ENCODE results near the gene CTAG2. TPM values are rescaled to one million over a fixed set of nuclear protein-coding genes. Genes with fewer than 3 reads are reported as not detected.

Gene CTAG2
- total and polyA plus RNA-seq, 9 donors, result 1.0 to 6.8 (median 4.2) TPM; not detected in 6

- 70 to 84% (median 76%) methylated on average over 13 of the region's 13 CpGs for WGBS, 3 donors
- peak in 1 of 5 donors; percentile 4 for DNase-seq
- Histone ChIP-seq H3K27me3 (no peaks in the 10 kb centered on the region), H3K27ac (no peak overlapping the region), H3K36me3 (no peaks in the 10 kb centered on the region), H3K4me1 (ENCODE audit: insufficient read depth) (no peaks in the 10 kb centered on the region), H3K4me3 (no peak overlapping the region), H3K9me3 (no peaks in the 10 kb centered on the region)
- intact Hi-C loops (cut with DNase I), result no loop called here
- TF ChIP-seq POLR2A (IDR thresholded peaks at IDR 0.05) (no peak), EP300 (IDR thresholded peaks at IDR 0.05) (no peak), CTCF (IDR thresholded peaks at IDR 0.05) (no peak)
These were observed 51.2 kb downstream of the CTAG2 start for GRCh38 chrX:154602226-154602625.

Small RNA genes lying within 50 kb of the gene (small RNA-seq; reads per million reads assigned to genes)
- gene AC244090.1 (not detected), gene AC244107.2 (not detected)

Other genes starting within 250 kb of the CTAG2 start
- gene DNASE1L1, start 244.3 kb downstream of the CTAG2 start, total RNA-seq, result 10 to 100 TPM; 11.9 to 21.4 (median 18.1) TPM
- 10 to 100 TPM; 13.0 to 16.1 TPM for gene DNASE1L1, start 244.3 kb downstream of the CTAG2 start, polyA plus RNA-seq
- 10 to 100 TPM; 31.3 to 62.1 (median 37.9) TPM for gene TAFAZZIN, start 242.0 kb downstream of the CTAG2 start, total RNA-seq
- 10 to 100 TPM in 1 of 2 donors, 1 to 10 TPM in 1; 7.9 to 33.1 TPM for gene TAFAZZIN, start 242.0 kb downstream of the CTAG2 start, polyA plus RNA-seq
- 10 to 100 TPM; 29.6 to 75.9 (median 58.1) TPM for gene ATP6AP1, start 224.9 kb downstream of the CTAG2 start, total RNA-seq
- 10 to 100 TPM; 75.2 to 77.8 TPM for gene ATP6AP1, start 224.9 kb downstream of the CTAG2 start, polyA plus RNA-seq
- gene GDI1, start 216.4 kb downstream of the CTAG2 start, total RNA-seq, result 100 to 1,000 TPM in 5 of 7 donors, 10 to 100 TPM in 2; 72.8 to 188 (median 139) TPM
- gene GDI1, start 216.4 kb downstream of the CTAG2 start, polyA plus RNA-seq, result 100 to 1,000 TPM; 113 to 116 TPM
- gene FAM50A, start 209.4 kb downstream of the CTAG2 start, total RNA-seq, result 10 to 100 TPM; 21.3 to 48.9 (median 34.3) TPM
- gene FAM50A, start 209.4 kb downstream of the CTAG2 start, polyA plus RNA-seq, result 10 to 100 TPM; 41.4 to 42.8 TPM
- 100 to 1,000 TPM in 1 of 7 donors, 10 to 100 TPM in 5, 1 to 10 TPM in 1; 9.5 to 118 (median 50.9) TPM for gene PLXNA3, start 195.3 kb downstream of the CTAG2 start, total RNA-seq
- 10 to 100 TPM; 11.0 to 17.0 TPM for gene PLXNA3, start 195.3 kb downstream of the CTAG2 start, polyA plus RNA-seq
- gene LAGE3, start 174.3 kb downstream of the CTAG2 start, total RNA-seq, result 10 to 100 TPM; 19.4 to 39.3 (median 23.2) TPM
- 10 to 100 TPM in 1 of 2 donors, 1 to 10 TPM in 1; 2.7 to 19.5 TPM for gene LAGE3, start 174.3 kb downstream of the CTAG2 start, polyA plus RNA-seq
- 10 to 100 TPM; 17.2 to 35.5 (median 29.3) TPM for gene UBL4A, start 167.0 kb downstream of the CTAG2 start, total RNA-seq
- gene UBL4A, start 167.0 kb downstream of the CTAG2 start, polyA plus RNA-seq, result 10 to 100 TPM; 14.6 to 21.6 TPM
- 10 to 100 TPM; 19.6 to 49.8 (median 42.3) TPM for gene SLC10A3, start 162.9 kb downstream of the CTAG2 start, total RNA-seq
- gene SLC10A3, start 162.9 kb downstream of the CTAG2 start, polyA plus RNA-seq, result 10 to 100 TPM in 1 of 2 donors, 1 to 10 TPM in 1; 5.5 to 35.1 TPM
- gene FAM3A, start 137.3 kb downstream of the CTAG2 start, total RNA-seq, result 10 to 100 TPM; 34.6 to 76.8 (median 62.9) TPM
- 10 to 100 TPM in 1 of 2 donors, 1 to 10 TPM in 1; 3.6 to 81.6 TPM for gene FAM3A, start 137.3 kb downstream of the CTAG2 start, polyA plus RNA-seq
- 100 to 1,000 TPM in 1 of 7 donors, 10 to 100 TPM in 6; 18.0 to 115 (median 57.5) TPM for gene G6PD, start 106.7 kb downstream of the CTAG2 start, total RNA-seq
- 10 to 100 TPM; 19.0 to 26.3 TPM for gene G6PD, start 106.7 kb downstream of the CTAG2 start, polyA plus RNA-seq
- 10 to 100 TPM in 6 of 7 donors, 1 to 10 TPM in 1; 8.0 to 28.6 (median 22.9) TPM for gene IKBKG, start 106.0 kb downstream of the CTAG2 start, total RNA-seq
- gene IKBKG, start 106.0 kb downstream of the CTAG2 start, polyA plus RNA-seq, result 10 to 100 TPM in 1 of 2 donors, 1 to 10 TPM in 1; 1.5 to 16.1 TPM
- gene CTAG1A, start 68.4 kb downstream of the CTAG2 start, total RNA-seq, result under 1 TPM in 1 of 7 donors, not detected in 6; 0.35 TPM
- gene CTAG1A, start 68.4 kb downstream of the CTAG2 start, polyA plus RNA-seq, result under 1 TPM in 1 of 2 donors, not detected in 1; 0.12 TPM
- gene CTAG1B, start 34.3 kb downstream of the CTAG2 start, total RNA-seq, result not detected
- gene CTAG1B, start 34.3 kb downstream of the CTAG2 start, polyA plus RNA-seq, result under 1 TPM in 1 of 2 donors, not detected in 1; 0.15 TPM
- gene GAB3, start 97.5 kb upstream of the CTAG2 start, total RNA-seq, result 1 to 10 TPM in 5 of 7 donors, under 1 TPM in 2; 0.68 to 2.7 (median 1.1) TPM
- 1 to 10 TPM in 1 of 2 donors, under 1 TPM in 1; 0.96 to 4.0 TPM for gene GAB3, start 97.5 kb upstream of the CTAG2 start, polyA plus RNA-seq
- gene DKC1, start 109.3 kb upstream of the CTAG2 start, total RNA-seq, result 10 to 100 TPM; 17.0 to 51.8 (median 34.4) TPM
- 10 to 100 TPM; 25.9 to 60.6 TPM for gene DKC1, start 109.3 kb upstream of the CTAG2 start, polyA plus RNA-seq
- 10 to 100 TPM in 6 of 7 donors, 1 to 10 TPM in 1; 9.2 to 25.9 (median 16.2) TPM for gene MPP1, start 151.9 kb upstream of the CTAG2 start, total RNA-seq
- gene MPP1, start 151.9 kb upstream of the CTAG2 start, polyA plus RNA-seq, result 10 to 100 TPM; 12.5 to 46.9 TPM
- gene SMIM9, start 181.1 kb upstream of the CTAG2 start, total RNA-seq, result not detected
- gene SMIM9, start 181.1 kb upstream of the CTAG2 start, polyA plus RNA-seq, result not detected
- gene F8A1, start 232.8 kb upstream of the CTAG2 start, total RNA-seq, result 10 to 100 TPM in 4 of 7 donors, 1 to 10 TPM in 3; 2.4 to 24.2 (median 14.9) TPM
- gene F8A1, start 232.8 kb upstream of the CTAG2 start, polyA plus RNA-seq, result 10 to 100 TPM; 10.7 to 33.0 TPM